Neural cell (in vitro differentiated cells): ENCODE results near the gene FHAD1.

Source experiments
- EP300 ChIP-seq: fragments of 450-650 bp; conservative IDR thresholded peaks from 2 replicates; pipeline ENCODE4 v1.6.1; 2014; ENCODE audit warnings: antibody characterized with exemption, mild to moderate bottlenecking, moderate library complexity; ENCODE audit not compliant: poor library complexity, severe bottlenecking
- RAD21 ChIP-seq: fragments of 450-650 bp; conservative IDR thresholded peaks from 2 replicates; pipeline ENCODE4 v1.6.1; 2014; ENCODE audit warnings: antibody characterized with exemption, mild to moderate bottlenecking, moderate library complexity
- TF ChIP-seq, protein P1 (sequence below): fragments of 450-650 bp; IDR thresholded peaks from 2 replicates; pipeline ENCODE4 v1.5.1; 2014; ENCODE audit warnings: antibody characterized with exemption, mild to moderate bottlenecking, moderate library complexity; ENCODE audit not compliant: poor library complexity, severe bottlenecking
- TF ChIP-seq, protein P2 (sequence below): IDR thresholded peaks from 2 replicates; pipeline ENCODE4 v1.6.1; 2012; ENCODE audit warnings: borderline replicate concordance

DNA sequence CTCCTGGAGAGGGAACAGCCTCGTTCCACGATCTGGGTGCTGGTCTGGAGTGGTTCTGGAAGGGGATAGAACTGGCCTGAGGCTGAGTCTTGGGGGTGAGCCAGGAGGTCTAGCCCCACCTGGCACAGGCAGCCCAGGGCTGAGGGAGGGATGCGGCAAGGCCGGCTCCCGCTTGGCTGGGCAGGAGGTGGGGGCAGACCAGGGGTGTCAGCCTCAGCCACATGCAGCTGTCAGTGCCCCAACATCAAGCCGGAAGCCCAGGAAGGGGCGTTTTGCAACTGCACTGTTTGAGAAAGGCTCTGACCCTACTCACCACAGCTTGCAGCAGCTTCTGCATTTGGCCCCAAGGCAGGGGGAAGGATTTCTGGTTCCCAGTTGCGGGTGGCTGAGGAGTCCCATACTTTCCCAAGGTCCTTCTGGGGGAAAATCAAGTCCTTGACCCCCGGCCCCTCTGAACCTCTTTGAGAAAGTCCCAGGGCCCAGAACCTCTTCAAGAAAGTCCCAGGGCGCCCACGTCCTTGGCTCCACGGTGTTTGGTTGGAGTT, 164.6 kb downstream of the FHAD1 start:
- TF ChIP-seq, protein P1, sequence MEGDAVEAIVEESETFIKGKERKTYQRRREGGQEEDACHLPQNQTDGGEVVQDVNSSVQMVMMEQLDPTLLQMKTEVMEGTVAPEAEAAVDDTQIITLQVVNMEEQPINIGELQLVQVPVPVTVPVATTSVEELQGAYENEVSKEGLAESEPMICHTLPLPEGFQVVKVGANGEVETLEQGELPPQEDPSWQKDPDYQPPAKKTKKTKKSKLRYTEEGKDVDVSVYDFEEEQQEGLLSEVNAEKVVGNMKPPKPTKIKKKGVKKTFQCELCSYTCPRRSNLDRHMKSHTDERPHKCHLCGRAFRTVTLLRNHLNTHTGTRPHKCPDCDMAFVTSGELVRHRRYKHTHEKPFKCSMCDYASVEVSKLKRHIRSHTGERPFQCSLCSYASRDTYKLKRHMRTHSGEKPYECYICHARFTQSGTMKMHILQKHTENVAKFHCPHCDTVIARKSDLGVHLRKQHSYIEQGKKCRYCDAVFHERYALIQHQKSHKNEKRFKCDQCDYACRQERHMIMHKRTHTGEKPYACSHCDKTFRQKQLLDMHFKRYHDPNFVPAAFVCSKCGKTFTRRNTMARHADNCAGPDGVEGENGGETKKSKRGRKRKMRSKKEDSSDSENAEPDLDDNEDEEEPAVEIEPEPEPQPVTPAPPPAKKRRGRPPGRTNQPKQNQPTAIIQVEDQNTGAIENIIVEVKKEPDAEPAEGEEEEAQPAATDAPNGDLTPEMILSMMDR: no peak
- TF ChIP-seq RAD21 (no peak), EP300 (no peak)
- TF ChIP-seq, protein P2, sequence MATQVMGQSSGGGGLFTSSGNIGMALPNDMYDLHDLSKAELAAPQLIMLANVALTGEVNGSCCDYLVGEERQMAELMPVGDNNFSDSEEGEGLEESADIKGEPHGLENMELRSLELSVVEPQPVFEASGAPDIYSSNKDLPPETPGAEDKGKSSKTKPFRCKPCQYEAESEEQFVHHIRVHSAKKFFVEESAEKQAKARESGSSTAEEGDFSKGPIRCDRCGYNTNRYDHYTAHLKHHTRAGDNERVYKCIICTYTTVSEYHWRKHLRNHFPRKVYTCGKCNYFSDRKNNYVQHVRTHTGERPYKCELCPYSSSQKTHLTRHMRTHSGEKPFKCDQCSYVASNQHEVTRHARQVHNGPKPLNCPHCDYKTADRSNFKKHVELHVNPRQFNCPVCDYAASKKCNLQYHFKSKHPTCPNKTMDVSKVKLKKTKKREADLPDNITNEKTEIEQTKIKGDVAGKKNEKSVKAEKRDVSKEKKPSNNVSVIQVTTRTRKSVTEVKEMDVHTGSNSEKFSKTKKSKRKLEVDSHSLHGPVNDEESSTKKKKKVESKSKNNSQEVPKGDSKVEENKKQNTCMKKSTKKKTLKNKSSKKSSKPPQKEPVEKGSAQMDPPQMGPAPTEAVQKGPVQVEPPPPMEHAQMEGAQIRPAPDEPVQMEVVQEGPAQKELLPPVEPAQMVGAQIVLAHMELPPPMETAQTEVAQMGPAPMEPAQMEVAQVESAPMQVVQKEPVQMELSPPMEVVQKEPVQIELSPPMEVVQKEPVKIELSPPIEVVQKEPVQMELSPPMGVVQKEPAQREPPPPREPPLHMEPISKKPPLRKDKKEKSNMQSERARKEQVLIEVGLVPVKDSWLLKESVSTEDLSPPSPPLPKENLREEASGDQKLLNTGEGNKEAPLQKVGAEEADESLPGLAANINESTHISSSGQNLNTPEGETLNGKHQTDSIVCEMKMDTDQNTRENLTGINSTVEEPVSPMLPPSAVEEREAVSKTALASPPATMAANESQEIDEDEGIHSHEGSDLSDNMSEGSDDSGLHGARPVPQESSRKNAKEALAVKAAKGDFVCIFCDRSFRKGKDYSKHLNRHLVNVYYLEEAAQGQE: no peak
